ENCODE results near the gene FOXO3.

Gene FOXO3

DNA sequence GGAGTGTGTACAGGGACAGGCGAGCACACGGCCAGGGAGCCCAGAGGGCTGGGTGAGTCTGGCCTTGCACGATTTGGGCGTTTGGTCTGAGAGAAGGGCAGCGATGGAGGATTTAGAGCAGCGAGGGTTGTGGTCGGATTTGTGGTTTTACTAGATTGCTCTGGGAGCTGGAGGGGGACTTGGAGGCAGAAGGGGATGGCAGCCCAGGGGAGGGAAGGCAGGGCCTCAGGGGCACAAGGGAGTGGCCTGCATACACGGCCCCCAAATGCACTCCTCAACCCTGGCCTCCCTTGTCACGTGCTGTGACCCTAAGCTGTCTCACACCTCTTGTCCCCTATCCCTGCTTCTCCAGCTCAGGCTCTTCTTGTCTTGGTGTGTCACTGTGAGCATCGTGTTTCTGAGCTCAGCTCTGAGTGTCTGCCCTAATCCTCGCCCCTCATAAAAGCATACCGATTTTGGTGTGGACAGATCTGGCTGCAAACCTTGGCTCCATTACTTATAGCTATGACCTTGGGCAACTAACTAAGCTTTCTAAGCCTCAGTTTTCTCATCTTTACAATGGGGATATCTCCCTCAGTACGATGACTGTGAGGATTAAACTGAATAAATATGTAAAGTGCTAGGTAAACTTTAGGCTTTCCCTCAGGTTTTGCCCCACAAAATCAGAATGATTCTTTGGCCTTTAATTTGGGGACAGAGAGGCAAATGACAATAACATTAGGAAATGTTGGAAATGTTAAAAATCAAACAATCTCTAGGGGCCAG, 167.4 kb downstream of the FOXO3 start:
- H3K27ac ChIP-seq, result no peak overlapping the region
- no peak for DNase-seq (ENCODE audit: low read depth, low spot score)

DNA sequence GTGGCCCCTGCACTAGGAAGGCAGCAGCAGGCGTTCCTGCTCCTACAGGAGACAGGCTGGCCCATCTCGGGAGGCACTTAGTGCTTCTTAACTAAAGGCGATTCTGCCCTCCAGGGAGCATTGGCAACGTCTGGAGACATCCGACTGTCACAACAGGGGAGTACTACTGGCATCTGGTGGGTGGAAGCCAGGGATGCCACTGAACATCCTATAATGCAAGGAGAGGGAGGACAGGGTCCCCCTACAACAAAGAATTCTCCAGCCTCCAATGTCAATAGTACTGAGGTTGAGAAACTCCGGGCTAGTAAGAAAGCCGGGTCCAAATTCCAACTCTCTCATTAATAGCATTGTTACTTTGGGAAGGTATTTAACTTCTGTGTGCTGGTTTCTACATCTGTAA, 168.1 kb downstream of the FOXO3 start:
- no peak overlapping the region for H3K27ac ChIP-seq
- no peak for DNase-seq (ENCODE audit: low read depth, low spot score)

DNA sequence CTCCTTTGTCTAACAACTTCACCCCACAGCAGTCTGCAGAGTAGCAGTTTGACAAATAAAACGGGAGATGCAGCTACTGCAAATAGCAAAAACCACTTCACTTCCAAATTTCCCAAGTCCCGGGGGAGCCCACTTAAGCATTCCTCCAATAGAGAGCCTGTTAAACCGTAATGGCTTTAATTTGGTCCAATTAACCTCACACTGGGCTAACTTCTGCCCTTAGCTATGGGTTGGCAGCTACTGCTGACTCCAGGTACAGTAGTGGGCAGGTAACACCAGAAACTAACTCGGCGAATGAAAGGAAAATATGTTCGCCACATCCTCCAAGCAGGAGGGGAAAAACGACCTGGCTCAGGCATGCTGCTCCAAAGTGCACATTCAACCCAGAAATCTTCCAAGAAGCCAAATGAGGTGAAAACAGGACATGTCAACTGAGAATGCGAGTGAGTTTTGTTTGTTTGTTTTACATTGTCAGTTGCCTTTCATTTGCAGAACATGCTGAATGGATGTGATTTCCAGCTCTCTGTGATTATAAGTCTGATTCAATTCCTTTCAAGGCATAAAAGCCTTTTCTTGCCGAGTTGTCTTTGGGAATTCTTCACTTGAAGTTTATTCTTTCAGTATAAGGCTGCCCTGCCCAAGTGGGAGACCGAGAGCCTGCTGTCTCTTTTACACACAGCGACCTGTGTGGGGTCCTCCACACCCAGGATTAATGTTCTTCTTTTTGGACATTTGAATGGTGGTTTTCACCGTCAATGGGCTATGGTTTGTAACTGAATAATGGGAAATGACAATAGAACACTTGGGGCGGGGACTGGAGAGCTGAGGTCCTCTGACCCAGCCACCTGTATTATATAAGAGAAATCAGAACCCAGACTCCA, 170.2 kb downstream of the FOXO3 start:
- peak overlapping the region; percentile 98 for H3K27ac ChIP-seq
- no peak for DNase-seq (ENCODE audit: low read depth, low spot score)

DNA sequence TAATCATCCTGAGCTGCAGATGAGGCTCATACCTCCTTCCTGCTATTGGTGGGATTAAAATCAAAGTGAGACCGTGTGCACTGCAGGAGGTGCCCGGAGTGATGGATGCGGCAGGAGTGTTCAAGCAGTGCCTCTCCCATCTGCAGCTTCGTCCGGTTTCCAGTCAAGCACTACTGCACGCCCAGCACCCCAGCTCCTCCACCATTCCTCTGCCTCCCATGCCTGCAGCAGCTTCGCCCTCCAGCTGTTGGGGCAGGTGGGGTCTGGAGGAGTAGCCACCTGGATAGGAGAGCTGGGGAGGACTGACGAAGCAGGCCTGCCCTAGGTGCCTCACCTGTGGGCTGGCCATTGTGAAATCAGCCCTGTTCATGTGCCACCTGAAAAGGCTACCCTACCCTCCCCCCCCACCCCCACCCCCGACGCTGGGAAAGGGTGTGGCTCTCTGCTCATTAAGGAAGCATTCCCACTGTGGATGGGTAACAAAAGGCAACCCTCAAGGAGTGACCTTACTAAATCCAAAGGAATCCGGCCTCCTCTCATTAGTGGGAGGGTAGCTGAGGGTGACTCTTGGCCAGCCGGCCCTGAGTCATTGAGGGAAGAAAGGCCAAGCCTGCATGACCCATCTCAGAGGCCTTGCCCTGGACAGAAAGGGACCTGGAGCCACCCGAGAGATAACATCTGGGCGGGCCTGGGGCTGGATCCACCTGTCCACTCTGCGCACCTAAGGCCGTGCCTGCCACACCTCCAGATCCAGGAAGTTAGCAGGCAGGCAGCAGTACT, 171.6 kb downstream of the FOXO3 start:
- no peak for DNase-seq (ENCODE audit: low read depth, low spot score)
- peak overlapping the region; percentile 98 for H3K27ac ChIP-seq

DNA sequence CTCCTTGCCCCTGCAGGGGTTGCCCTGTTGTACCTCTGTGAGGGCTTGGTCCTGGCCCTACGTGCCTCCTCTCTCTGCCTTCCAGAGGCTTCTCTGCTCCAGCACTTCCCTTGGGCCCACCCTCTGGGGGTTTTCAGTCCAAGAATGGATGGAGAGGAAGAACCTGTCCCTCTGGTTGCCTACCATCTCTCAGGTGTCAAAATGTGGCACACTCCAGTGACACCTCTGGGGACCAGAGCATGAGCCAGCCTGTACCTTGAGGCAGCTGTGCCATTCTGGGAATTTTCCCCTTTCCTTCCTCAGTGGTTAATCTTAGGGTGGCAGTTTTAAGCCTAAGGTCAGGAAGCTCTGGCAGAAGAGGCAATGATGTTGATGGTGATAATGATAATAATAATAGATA, 172.3 kb downstream of the FOXO3 start:
- H3K27ac ChIP-seq, result peak overlapping the region; percentile 98
- no peak for DNase-seq (ENCODE audit: low read depth, low spot score)

DNA sequence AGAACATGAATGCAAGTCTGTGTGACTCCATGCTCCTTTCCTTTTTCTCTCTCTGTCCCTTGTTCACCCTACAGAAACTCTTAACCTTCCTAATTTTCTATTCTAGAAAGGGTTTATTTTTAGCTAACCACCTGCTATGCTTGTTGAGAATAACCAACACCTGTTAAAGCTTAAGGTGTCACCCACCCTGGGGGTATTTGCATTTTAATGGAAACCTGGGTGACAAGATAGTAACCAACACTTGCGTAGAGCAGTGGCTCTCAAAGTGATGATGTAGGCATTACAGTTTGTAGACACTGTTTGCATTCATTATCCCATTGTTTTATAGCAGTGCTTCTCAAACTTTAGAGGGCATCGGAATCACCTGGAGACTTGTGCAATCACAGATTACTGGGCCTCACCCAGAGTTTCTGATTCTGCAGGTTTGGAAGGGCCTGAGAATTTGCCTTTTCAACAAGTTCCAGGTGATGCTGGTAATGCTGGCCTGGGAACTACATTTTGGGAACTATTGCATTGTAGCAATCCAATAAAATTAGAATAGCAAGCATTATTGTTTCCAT, 173.1 kb downstream of the FOXO3 start:
- no peak for DNase-seq (ENCODE audit: low read depth, low spot score)
- peak overlapping the region; percentile 98 for H3K27ac ChIP-seq

All from epithelial cell of prostate (primary cell).